ENCODE results near the gene BCAR3.
"Not testable (repeated sequence)": the region's sequence is repeated elsewhere in the genome, so short reads cannot be mapped to it uniquely, and the experiment has no call there.

BCAR3 gene

DNA sequence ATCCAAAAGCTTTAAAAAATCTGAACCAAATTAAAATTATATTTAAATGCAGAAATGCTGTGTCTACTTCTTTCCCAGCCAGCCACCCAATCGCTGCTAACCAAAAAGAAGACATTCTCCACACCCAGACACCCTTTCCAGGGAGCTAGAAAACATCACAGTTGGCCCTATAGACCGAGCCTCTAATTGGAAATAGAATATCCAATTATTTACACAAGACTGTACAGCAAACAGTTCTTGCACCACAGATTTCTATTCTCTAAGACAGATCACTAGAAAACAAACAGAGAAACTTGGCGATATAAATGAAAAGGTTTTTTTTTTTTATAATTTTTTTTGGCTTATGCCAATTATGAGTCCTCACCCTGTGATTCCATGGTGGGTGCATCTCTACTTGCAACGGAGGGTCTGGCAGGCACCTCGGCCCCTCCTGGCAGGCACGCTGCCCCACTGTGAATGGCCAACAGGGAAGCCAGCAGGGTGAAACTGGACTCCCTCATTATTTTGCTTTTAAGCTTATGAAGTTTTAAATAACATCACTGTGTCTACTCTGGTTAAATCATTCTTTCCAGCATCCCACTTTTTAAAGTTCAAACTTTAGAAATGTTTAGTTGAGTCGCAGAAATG is 29.2 kb downstream of the BCAR3 start:
- no peak overlapping the region for H3K4me3 ChIP-seq (ENCODE audit: low read depth, low read length)
- in situ Hi-C loops (cut with HindIII; ENCODE audit: low sequenced_read_pairs) = loop anchor here (25.0 kb wide), 1 partner anchor 185 kb away; no protein-coding TSS in a partner anchor
- TF ChIP-seq, protein P1, sequence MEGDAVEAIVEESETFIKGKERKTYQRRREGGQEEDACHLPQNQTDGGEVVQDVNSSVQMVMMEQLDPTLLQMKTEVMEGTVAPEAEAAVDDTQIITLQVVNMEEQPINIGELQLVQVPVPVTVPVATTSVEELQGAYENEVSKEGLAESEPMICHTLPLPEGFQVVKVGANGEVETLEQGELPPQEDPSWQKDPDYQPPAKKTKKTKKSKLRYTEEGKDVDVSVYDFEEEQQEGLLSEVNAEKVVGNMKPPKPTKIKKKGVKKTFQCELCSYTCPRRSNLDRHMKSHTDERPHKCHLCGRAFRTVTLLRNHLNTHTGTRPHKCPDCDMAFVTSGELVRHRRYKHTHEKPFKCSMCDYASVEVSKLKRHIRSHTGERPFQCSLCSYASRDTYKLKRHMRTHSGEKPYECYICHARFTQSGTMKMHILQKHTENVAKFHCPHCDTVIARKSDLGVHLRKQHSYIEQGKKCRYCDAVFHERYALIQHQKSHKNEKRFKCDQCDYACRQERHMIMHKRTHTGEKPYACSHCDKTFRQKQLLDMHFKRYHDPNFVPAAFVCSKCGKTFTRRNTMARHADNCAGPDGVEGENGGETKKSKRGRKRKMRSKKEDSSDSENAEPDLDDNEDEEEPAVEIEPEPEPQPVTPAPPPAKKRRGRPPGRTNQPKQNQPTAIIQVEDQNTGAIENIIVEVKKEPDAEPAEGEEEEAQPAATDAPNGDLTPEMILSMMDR (IDR thresholded peaks at IDR 0.05; ENCODE audit: low read depth, low read length, missing control alignments) = no peak

DNA sequence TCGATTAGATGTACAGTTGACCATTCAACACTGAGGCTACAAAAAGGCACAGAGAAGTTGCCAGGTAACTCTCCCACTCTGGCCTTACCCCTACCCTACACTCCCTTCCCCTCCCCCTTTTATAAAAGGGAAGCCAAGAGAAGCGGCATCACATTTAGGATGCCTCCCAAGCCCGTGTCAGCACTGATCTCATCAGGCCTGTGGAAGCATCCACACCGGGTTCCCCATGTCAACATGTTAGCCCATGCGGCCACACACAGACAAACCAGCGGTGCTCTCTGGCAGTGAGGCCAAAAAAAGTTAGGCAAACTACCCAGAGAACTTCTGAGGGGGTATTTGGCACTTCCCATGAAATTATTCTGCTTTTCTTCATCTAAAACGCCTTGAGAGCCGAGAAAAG is 29.9 kb downstream of the BCAR3 start:
- no peak overlapping the region for H3K4me3 ChIP-seq (ENCODE audit: low read depth, low read length)
- TF ChIP-seq, protein P1 (IDR thresholded peaks at IDR 0.05; ENCODE audit: low read depth, low read length, missing control alignments) = no peak
- DNase-seq (ENCODE audit: low read depth) = no peak
- in situ Hi-C loops (cut with HindIII; ENCODE audit: low sequenced_read_pairs) = loop anchor here (25.0 kb wide), 1 partner anchor 186 kb away; no protein-coding TSS in a partner anchor

More for the DNA sequence above, 29.2 kb downstream of the BCAR3 start:
- no peak for DNase-seq (ENCODE audit: low read depth)

DNA sequence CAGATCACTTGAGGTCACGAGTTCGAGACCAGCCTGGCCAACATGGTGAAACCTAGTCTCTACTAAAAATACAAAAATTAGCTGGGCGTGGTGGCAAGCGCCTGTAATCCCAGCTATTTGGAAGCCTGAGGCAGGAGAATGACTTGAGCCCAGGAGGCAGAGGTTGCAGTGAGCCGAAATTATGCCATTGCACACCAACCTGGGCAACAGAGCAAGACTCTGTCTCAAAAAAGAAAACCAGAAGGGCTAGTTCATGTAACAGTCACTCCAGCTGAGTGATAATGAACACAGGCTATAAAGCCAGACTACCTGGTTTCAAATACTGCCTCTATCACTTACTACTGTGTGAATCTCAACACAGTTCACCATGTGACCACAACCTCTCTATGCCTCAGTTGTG is 31.5 kb downstream of the BCAR3 start:
- in situ Hi-C loops (cut with HindIII; ENCODE audit: low sequenced_read_pairs) = loop anchor here (25.0 kb wide), 1 partner anchor 187 kb away; no protein-coding TSS in a partner anchor
- DNase-seq (ENCODE audit: low read depth); H3K4me3 ChIP-seq (ENCODE audit: low read depth, low read length): not testable (repeated sequence)

DNA sequence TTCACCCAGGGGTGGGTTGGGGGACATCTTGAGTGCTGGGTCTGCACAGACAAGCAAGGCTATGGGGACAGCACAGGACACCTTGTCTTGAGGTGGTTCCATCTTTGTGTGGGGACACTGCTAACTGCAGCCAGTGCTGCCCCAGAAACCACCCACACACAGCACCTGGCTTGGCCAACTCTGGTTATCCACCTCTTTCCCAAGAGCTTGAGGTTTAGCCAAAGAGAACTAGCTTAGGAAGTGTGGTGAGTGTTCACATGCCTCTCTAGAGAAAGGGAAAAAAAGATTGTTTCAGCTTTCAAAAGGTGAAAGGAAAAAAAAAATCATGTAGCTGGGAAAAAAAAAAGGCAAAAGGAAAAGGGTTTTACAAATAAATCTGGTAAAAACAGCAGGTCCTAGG is 32.4 kb downstream of the BCAR3 start:
- no peak overlapping the region for H3K4me3 ChIP-seq (ENCODE audit: low read depth, low read length)
- in situ Hi-C loops (cut with HindIII; ENCODE audit: low sequenced_read_pairs) = no loop called here
- TF ChIP-seq, protein P1 (IDR thresholded peaks at IDR 0.05; ENCODE audit: low read depth, low read length, missing control alignments) = no peak
- no peak for DNase-seq (ENCODE audit: low read depth)

DNA sequence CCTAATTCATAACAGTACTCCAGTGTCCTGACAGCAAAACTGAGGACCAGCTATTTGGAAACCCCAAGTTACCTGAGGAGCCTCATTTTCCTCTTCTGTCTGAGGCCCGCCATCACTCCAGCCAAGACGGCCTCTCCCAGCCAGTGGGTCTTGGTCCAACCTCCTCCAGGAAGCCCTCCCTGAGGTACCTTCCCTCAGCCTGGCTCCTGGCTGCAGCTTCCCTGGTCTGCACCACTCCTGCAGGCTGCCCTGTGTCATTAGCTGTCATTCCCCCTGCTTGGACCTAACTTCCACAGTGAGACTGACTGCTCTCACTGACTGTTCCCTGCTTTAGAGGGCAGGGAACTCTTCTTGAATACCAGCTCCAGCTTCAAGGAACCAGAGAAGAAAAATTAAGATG is 33.0 kb downstream of the BCAR3 start:
- DNase-seq (ENCODE audit: low read depth) = no peak
- in situ Hi-C loops (cut with HindIII; ENCODE audit: low sequenced_read_pairs) = no loop called here
- TF ChIP-seq, protein P1 (IDR thresholded peaks at IDR 0.05; ENCODE audit: low read depth, low read length, missing control alignments) = no peak
- no peak overlapping the region for H3K4me3 ChIP-seq (ENCODE audit: low read depth, low read length)

DNA sequence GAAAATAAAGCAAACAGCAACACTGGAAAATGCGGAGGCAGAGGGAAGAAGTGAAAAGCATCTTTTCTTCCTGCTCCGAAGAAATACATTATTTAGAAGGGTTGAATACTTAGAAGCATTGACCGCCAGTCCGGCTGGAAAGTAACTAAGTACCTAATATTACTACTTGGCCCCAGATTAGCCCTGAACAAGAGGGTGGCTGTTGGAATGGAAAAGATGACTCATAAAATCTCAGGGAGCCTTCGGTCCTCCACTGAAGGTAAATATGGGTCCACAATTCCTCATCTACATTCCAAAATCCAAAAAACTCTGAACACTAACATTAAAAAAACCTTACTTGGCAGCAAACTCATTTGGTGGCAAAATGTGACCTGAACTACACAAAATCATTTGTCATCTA is 40.1 kb downstream of the BCAR3 start:
- TF ChIP-seq, protein P1 (IDR thresholded peaks at IDR 0.05; ENCODE audit: low read depth, low read length, missing control alignments) = no peak
- no peak for DNase-seq (ENCODE audit: low read depth)
- no peak overlapping the region for H3K4me3 ChIP-seq (ENCODE audit: low read depth, low read length)
- in situ Hi-C loops (cut with HindIII; ENCODE audit: low sequenced_read_pairs) = no loop called here

DNA sequence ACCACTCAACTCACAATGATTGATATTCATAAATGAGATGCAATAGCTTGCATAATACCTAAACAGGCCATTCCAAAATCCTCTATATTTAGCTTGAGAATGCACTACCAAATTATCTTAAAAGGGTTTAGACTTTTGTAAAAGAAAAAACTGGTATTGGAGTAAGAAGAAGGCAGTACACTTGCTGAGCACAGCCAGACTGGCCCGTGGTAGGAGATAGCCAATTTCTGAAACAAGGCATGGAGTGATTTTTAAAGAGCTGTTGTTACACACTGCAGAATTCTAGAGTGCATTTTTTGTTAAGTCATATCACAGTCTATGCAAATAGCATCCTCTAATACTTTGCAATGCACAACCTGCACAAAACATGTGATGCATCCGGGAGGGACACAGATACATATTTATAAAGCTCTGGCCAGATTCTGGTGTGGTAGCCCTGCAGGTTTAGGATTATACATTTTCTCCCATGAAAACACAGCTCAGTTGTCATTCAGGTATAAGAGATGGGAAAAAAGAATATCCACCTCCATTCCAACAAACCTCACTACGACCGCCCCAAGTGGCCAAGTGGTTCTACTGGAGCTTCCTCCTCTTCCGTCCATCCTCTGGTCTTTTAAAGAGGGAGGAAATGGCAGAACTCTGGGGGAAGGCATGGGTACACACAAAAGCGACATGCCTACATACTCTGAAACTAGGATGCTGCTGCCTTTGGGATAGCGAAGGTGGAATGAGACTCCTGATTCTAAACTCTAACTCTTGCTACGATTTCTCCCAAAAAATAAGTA is 40.8 kb downstream of the BCAR3 start:
- in situ Hi-C loops (cut with HindIII; ENCODE audit: low sequenced_read_pairs) = no loop called here
- TF ChIP-seq, protein P1 (IDR thresholded peaks at IDR 0.05; ENCODE audit: low read depth, low read length, missing control alignments) = no peak
- no peak for DNase-seq (ENCODE audit: low read depth)
- H3K4me3 ChIP-seq (ENCODE audit: low read depth, low read length) = no peak overlapping the region
